Tibial nerve (tissue), 4 donors: ENCODE measurements around the gene HMGCLL1.

Experiments
- CTCF ChIP-seq, 5 experiments: fragments of 200-600 bp in 3 of 5; fragments of 450-650 bp in 2 of 5; sonication (generic) in 3 of 5; IDR thresholded peaks; one replicate each; pipeline ENCODE4 v1.5.1; 2016 to 2019; ENCODE audit warnings: antibody characterized with exemption in 5 of 5, mild to moderate bottlenecking in 3 of 5, moderate library complexity in 2 of 5
- EP300 ChIP-seq, 2 donors: sonication (generic); formaldehyde crosslinking; IDR thresholded peaks; one replicate each; pipeline ENCODE4 v1.6.1; 2017; ENCODE audit warnings: antibody characterized with exemption in 2 of 2, mild to moderate bottlenecking in 1 of 2
- POLR2A ChIP-seq, 2 donors: fragments of 450-650 bp; IDR thresholded peaks; one replicate each; pipeline ENCODE4 v1.6.1; 2017; ENCODE audit warnings: antibody characterized with exemption in 2 of 2, mild to moderate bottlenecking in 2 of 2, moderate library complexity in 2 of 2

GRCh38 chr6:55469951-55470366 is 109.0 kb downstream of the HMGCLL1 start:
- no peak for TF ChIP-seq CTCF (IDR thresholded peaks at IDR 0.05)
- TF ChIP-seq EP300 (IDR thresholded peaks at IDR 0.05) = no peak
- no peak for TF ChIP-seq POLR2A (IDR thresholded peaks at IDR 0.05)
